Mucosa of rectum (tissue), 2 donors: ENCODE data around the gene ZNF607.

Source experiments
- H3K27ac ChIP-seq, 2 donors: one replicate each; pipeline ENCODE4 v1.7.0; 2013; ENCODE audit warnings: inconsistent platforms in 2 of 2, low read depth in 2 of 2, low read length in 2 of 2
- H3K27me3 ChIP-seq, 2 donors: one replicate each; pipeline ENCODE4 v1.7.0; 2013; ENCODE audit warnings: low read length in 2 of 2; ENCODE audit not compliant: control insufficient read depth in 2 of 2, insufficient read depth in 2 of 2
- H3K36me3 ChIP-seq, 2 donors: one replicate each; pipeline ENCODE4 v1.7.0; 2013; ENCODE audit warnings: low read length in 2 of 2; ENCODE audit not compliant: control insufficient read depth in 2 of 2, insufficient read depth in 2 of 2
- H3K4me1 ChIP-seq, 2 donors: one replicate each; pipeline ENCODE4 v1.7.0; 2013; ENCODE audit warnings: low read length in 2 of 2, mild to moderate bottlenecking in 1 of 2; ENCODE audit not compliant: control insufficient read depth in 2 of 2, insufficient read depth in 2 of 2
- H3K4me3 ChIP-seq, 2 donors: one replicate each; pipeline ENCODE4 v1.7.0; 2013; ENCODE audit warnings: low read length in 2 of 2
- H3K9ac ChIP-seq, 2 donors: one replicate each; pipeline ENCODE4 v1.7.0; 2013; ENCODE audit warnings: low read length in 2 of 2, low read depth in 1 of 2, mild to moderate bottlenecking in 1 of 2
- H3K9me3 ChIP-seq, 2 donors: one replicate each; pipeline ENCODE4 v1.7.0; 2013; ENCODE audit warnings: low read length in 2 of 2; ENCODE audit not compliant: control insufficient read depth in 2 of 2
- donor health status: healthy.
- donor health status: Normal muscosa, but diverticular disease.

ZNF607 gene

DNA sequence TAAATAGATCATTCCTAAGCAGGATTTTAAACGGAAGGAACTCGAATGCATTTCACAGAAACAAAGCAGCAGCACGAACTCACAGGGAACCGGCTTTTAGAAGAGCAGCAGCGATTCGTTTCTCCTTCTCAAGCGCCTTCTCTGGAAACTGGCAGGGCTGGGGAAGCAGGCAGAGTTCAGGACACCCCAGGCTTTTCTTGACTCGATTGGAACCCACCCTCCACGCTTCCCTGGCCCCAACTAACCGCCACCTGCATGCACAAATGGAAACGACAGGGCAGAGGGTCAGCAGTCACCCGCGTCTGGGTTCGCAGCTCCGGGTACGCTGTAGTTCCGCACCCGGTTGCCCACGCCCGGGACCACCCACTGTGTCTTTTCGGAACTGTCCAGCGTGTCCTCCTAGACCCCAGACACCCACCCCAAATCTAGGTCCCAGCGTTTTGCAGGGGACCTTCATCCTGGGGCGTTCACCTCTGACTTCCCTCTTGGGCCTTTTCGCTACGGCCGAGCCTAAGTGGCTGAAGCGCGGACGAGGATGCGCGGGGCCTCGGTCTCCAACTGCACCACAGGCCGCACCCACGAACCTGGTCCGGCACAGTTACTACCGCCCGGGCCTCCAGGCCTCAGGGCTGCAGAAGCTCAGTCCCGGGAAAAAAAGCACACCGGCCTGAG, 64.8 kb downstream of the ZNF607 start:
- H3K27me3 ChIP-seq = no peaks in the 10 kb centered on the region
- H3K4me3 ChIP-seq = peak overlapping the region; percentile 66 to 82
- peak overlapping the region; percentile 86 to 90 for H3K27ac ChIP-seq
- H3K9ac ChIP-seq = peak overlapping the region; percentile 65 to 83
- H3K4me1 ChIP-seq = peaks cover 7 to 17% of the 10 kb centered on the region in 2 donors
- no peaks in the 10 kb centered on the region for H3K36me3 ChIP-seq
- H3K9me3 ChIP-seq = no peaks in the 10 kb centered on the region

DNA sequence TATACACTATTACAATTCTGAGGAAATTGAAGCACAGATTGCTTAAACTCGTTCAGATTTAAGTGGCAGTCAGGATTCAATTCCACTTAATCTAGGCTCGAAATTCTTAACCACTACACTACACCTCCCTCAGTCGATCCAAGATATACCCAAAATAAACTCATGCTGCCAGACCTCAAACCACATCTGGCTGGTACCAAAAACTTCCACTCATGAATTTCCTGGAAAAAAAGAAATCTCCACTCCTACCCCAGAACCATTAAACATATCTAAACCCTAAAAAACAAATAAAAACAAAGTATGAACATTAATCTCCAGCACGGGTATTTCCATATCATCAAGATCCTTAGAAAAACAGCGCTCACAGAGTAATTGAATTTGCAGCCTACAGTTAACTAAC, 65.4 kb downstream of the ZNF607 start:
- H3K9ac ChIP-seq = peak overlapping the region; percentile 65 to 83
- H3K27ac ChIP-seq = peak overlapping the region; percentile 86 to 90
- H3K36me3 ChIP-seq = peaks cover 0 to 4% of the 10 kb centered on the region in 2 donors

More for the DNA sequence above, 65.4 kb downstream of the ZNF607 start:
- Histone ChIP-seq H3K27me3 (no peaks in the 10 kb centered on the region), H3K4me3 (peak overlapping the region; percentile 66 to 82), H3K4me1 (peaks cover 7 to 17% of the 10 kb centered on the region in 2 donors), H3K9me3 (no peaks in the 10 kb centered on the region)
